MV-4-11 (cell line): ENCODE measurements around the gene POU2AF3.
"Not testable (repeated sequence)": the region's sequence is repeated elsewhere in the genome, so short reads cannot be mapped to it uniquely, and the experiment has no call there.

Source experiments
- DNase-seq: peaks from one replicate; lab custom pipeline; 2025; lab: John Stamatoyannopoulos, UW

The POU2AF3 gene

DNA sequence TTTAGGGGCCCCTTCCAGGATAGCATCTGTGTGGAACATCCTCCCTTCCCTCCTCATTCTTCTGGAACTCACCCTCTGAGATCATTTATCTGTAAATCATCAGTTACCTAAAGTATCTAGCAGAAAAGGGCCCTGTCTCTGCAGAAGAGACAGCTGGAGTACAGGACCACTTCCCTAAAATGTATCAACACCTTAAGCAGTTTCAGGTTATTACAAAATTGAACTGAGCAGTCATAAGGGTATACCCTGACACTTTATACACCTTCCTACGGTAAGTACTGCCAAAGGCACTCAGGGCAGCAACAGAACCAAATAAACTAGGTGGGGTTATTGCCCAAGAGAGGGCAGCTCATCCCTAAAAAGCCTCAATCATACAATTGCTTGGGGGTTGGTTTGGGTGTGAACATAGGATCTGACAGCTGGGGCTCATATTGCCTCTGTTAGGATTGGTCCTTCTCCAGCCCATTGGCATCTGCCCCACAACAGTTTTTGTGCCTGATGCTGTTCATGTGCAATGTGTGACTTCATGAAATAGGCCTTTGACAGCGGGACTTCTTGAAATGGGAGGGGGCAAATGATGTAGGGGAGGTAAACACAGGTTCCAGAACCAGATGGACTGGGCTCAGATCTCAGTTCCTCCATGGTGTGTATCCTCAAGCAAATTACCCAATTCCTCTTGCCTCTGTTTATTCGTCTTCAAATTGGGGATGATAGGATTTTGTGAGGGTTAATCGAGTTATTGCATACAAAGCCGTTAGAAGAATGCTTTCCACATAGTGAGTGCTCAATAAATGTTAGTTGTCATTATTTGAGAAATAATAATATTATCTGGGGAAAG lies 2.9 kb downstream of the POU2AF3 start:
- no peak for DNase-seq

DNA sequence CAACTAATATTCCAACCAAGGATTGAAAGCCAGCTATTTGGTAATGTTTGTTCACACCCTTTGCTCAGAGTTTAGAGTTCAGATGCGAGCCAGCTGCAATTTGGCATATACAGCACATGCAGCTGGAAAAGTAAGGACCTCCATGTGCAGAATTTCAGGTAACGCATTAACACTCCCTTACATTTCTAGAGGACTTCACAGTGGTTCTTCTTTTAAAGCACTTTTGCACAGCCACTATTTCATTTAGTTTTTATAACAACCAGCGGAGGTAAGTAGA lies 3.4 kb downstream of the POU2AF3 start:
- DNase-seq: no peak

DNA sequence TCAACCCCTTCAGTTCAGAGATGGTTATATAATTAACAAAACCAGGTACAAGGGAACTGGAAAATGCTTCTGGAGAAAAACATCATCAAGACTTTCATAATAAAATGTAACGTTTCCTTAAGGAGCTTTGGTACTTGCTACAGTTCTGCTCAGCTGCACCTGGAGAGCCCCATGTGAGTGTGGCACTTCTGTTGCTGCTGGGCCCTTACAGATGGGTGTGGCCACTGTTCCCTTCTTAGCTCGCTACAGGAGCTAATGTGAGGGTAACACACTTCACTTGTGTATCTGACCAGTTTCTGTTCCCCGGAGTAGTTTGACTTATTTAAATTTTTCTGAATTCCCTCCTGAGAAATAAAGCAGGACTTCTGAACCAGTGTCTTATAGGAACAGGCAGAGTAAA lies 4.0 kb downstream of the POU2AF3 start:
- no peak for DNase-seq

DNA sequence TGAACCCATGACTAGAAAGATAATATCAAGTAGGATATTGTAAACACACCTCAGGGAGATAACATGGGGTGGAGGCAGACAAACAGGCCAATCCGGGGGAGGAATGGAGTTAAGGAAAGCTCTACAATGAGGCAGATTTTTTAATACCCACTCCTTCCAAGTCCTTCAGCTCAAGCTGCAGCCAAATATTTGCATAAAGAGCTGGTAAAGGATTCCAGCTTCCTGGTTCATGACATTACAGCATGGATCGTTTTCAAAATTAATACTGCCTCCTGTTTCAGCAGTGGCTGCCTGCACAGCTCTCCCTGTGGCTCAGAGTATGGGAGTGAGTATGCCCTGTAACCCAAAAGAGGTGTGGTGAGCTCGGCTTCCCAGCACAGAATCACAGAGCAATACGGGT lies 5.1 kb downstream of the POU2AF3 start:
- DNase-seq: no peak

DNA sequence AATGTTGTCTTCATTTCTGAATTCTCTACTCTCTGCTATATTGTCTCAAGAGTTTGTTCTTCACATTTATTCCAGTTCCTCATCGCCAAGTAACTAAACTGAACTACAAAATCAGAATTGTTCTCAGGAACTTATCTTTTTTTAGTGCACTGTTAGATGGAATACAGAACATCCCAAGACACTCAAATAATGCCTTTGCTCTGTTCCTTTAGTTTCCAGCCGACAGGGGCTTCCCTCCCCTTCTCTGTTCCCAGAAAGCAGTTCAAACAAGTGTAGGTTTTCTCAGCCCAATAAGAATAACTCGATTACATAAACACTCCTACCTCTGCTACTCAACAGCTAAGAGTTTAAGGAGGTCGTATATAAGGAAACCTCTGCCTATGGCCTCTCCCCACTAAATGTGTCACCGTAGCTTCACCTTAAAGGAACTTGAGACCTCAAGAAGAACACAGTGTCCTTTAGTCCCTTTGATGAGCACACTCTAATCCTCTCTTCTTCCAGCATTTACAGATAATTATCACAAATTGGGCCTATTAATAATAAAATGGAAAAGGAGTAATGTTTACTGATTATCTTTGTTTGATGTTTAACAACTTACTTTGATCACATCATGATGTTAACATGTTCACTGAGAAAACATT lies 6.9 kb downstream of the POU2AF3 start:
- DNase-seq: no peak

DNA sequence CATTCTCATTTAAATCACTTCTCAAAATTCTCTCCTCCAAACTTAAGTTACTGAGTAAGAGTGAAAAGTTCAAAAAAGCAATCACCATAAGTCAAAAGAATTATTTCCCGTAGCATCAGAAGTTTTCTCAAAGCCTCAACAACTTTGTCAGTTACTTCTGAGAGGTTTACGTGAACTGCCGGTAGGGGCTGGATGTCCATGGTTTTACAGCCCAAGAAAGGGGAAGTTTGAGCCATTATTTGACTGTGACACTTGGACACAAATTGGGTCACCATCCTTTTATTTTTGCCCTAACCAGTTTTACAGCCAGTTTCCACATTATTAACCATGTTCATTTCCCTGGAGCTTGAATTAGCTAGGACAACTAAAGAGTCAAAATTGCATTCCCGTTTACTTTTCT lies 7.5 kb downstream of the POU2AF3 start:
- DNase-seq: peak; percentile 20

DNA sequence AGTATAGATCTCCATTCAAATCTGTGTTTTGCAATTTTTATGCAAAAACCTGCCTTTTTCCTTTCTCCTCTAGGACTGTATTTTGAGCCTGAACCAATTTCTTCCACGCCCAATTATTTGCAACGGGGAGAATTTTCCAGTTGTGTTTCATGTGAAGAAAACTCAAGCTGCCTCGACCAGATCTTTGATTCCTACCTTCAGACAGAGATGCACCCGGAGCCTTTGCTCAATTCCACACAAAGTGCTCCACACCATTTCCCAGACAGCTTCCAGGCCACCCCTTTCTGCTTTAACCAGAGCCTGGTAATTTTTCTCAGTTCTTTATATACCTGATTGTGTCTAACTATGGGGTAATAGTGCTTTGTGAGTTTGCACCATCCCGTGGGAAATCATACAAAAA lies 8.0 kb downstream of the POU2AF3 start:
- no peak for DNase-seq

DNA sequence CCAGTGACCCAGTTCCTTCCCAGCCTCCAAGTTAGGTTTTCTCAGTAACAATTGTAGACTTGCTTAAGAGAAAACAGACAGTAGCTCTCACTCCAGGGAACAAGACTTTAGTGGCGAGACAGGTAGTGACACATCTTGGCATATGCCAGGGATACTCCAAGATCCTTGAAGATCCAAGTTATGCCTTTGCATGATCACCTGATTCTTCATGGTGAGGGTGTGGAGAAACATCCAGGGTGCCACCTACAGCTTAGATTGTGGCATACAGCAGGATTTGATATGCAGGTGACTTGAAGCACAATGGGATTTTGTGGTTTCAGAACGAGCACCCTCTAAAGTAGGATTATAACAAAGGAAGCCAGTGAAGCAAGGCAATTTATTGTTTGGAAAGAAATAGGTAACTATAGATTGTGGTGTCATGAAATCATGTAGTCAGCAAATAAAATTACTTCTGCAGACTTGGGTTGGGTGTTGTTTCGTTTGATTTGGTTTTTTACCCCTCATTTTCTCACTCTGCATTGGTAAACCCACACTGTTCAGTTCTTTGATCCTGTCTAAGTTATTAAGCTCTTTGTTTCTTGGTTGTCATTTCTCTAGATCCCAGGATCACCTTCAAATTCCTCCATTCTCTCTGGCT lies 9.2 kb downstream of the POU2AF3 start:
- no peak for DNase-seq

DNA sequence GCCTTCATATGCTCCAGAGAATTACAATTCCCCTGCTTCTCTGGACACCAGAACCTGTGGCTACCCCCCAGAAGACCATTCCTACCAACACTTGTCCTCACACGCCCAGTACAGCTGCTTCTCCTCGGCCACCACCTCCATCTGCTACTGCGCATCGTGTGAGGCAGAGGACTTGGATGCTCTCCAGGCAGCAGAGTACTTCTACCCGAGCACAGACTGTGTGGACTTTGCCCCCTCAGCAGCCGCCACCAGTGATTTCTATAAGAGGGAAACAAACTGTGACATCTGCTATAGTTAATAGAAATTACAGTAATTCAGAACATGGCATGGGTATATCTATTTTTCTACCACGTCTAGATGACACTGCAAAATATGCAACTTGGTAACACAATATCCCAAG lies 9.8 kb downstream of the POU2AF3 start:
- no peak for DNase-seq

DNA sequence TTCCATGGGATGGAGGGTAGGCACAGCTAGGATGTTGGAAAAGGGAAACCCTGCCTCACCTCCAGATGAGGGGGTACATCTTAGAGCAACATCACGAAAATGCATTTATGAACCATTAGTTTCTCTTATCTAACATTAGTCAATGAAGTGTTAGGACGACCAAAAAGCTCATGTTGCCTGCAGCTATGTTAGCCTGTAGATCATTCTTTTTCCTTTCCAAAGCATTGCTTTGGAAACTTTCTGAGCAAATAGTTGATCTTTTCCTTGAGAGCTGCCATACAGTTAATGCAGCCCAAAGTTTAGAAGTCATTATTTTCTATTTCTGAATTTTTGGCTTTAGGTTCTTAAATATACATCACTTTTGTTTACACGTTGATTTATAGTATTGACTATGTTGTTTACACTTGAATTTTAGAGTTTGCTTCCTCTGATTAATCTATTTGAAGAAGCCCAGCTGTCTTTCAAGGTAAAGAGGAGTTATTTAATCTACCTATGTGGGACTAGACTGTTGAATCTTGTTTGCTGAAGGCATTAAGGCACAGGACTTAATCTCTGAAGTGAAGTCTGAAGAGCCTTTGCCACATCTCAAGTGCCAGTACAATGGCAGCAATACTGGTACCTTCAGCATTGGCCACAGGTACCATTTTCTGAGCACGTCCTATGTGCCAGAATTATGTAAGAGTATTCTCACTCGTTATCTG lies 11.0 kb downstream of the POU2AF3 start:
- no peak for DNase-seq

DNA sequence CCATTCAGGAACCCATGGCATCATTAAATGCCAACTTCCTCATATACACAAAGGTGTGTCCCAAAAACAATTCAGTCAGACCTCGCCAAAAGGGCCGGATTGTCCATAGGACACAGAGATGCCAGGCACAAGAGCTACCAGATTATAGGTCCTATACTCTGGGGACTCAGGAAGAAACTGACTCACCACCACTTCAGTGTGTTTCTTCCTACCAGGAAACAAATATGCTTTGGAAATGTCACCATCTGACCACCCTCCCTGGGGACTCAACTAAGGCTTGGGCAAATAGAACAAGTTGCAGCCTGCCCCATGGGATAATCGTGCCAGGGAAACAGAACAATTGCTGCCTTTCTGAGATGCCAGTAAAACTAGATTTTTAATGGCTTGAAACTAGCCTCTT lies 11.7 kb downstream of the POU2AF3 start:
- no peak for DNase-seq

DNA sequence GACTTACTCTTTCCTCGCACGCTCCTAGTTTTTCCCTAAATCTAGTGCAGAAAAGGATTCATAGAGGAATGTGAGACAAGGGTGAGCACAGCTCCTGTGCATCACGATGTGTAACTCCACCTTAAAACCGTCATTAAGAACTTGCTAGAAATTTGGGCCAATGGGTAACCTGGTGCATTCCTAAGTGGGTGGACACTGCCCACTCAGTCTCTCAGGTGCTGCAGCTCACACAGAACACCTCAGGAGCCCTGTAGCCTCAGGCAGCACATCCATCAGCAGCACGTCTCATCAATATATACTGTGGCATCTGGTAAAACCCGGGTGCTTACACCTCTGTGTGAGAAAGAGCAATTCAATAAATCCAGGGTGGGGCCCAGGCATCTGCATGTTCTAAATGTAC lies 12.4 kb downstream of the POU2AF3 start:
- no peak for DNase-seq

DNA sequence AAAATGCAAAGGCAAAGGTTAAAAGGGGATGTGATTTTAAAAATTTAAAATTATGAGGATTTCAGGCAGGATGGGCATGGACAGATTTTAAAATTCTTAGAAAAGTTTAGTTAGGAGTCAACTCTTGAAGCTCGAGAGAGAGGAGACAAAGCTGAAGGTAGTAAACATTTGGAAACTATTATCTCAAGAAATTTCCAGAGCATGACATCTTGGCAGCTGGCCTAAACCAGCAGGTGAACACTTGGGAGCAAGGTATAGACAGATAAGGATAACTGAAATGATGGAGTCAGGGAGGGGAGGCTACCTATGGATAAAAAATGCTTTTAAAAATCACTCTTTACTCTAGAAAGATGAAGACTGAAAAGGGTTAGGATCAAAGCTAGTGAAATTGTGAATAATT lies 13.7 kb downstream of the POU2AF3 start:
- DNase-seq: no peak

DNA sequence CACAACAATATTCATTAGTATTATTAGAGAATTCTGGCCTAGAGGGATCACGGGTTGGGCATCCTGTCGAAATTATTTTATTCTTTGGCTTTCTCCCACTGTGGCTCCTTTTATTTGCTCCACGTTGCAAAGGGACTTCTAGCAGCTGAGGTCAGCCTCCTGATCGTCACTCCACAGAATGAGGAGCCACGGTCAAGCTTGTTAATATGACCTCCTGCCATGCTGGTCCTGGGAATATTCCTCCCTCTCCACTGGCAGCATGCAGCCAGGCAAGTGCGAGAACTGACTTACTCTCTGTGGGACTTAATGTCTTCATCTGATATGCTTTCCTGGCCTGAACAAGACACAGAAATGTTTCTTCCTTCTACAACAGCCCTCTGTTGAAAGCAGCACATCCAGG lies 20.9 kb downstream of the POU2AF3 start:
- no peak for DNase-seq

DNA sequence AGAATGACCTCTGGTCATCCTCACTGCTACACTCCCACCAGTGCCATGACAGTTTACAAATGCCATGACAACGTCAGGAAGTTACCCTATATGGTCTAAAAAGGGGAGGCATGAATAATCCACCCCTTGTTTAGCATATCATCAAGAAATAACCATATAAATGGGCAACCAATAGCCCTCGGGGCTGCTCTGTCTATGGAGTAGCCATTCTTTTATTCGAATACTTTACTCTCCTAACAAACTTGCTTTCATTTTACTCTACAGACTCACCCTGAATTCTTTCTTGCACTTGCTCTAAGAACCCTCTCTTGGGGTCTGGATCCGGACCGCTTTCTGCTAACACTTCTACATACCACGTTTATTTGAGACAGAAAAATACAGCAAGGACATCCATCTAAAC lies 21.9 kb downstream of the POU2AF3 start:
- DNase-seq: not testable (repeated sequence)

DNA sequence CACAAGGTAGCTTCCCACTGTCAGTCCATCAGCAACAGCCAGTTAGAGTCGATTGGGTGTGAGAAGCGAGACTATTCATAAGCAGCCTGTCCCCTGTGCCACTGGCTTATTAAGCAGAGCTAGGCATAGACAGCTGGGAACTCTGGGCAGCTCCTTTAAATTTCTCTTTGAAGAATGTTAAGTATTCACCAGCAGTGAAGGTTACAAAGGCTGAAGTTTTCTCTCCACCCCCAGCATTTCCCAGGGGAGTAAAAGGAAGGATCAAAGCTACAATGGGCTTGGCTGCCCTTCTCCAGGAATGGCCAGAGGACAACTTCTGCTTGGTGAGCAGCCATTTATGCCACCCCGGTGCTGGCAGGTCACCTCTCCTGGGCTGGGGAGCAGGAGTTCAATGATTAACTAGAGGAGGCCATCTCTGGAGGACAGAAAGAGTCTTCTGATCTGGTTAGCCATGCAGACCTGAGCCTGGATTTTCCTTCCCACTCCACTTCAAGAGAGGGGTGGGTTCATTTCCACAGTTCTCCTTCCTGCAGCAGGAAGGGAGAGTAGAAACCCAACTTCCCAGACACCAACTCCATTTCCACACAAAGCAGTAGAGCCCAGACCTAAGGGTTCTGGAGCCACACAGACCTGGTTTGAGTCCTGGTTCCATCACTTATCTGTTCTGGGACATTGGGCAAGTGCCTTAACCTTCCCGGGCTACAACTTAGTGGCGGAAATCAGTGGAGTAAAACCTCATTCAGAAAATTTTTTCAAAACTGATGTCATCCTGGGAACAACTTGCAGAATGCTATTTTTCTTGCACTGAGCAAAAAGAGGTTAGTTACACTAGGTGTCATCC lies 22.6 kb downstream of the POU2AF3 start:
- DNase-seq: no peak

DNA sequence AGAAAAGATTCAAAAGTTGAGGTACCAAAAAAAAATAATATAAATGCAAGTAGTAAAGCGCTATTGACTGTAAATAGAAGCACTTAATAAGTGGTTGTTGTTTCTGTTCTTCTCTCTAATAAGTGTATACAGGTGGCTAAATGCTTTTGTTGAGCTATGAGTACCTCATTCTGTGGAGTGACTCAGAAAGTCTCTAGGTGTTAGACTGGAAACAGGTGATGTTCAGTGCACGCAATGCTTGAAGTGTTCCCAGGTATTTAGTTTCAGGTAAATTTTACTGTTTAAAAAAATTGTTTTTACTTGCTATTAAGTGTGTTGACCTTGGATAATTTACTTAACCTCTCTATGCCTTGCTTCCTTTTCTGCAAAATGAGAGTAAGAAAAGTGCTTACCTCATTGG lies 24.2 kb downstream of the POU2AF3 start:
- no peak for DNase-seq

DNA sequence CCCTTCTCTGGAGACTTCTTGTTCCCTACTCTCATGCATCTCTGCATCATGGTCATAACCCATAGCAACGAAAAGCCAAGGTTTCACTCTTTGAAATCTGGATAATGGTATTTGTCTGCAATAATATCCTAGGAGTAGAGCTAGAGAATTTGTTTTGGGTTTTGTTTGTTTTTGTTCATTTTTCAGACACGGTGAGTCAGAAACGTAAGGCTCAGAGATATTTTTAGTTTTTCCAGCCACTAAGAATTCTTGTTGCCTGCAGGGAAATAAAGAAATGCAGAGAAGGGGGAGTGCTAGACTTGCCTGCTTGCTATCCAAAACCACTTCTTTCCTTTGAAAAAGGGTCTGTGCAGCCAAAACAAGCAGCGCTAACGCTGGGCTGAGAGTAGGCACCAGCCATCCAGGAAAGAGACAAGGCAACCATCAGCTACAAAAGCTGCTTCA lies 26.0 kb downstream of the POU2AF3 start:
- no peak for DNase-seq

DNA sequence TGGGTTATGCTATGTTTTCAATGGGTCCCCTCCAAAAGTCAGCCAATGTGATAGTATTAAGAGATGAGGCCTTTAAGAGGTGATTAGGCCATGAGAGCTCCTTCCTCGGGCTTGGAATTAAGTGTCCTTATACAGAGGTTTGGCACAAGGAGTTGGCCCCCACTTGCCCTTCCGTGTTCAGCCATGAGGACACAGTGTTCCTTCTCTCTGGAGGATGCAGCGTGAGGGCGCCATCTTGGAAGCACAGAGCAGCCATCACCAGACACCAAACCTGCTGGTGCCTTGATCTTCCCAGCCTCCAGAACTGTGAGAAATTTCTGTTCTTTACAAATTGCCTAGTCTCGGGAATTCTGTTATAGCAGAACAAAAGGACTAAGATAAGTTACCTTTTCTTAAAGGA lies 26.9 kb downstream of the POU2AF3 start:
- DNase-seq: no peak

DNA sequence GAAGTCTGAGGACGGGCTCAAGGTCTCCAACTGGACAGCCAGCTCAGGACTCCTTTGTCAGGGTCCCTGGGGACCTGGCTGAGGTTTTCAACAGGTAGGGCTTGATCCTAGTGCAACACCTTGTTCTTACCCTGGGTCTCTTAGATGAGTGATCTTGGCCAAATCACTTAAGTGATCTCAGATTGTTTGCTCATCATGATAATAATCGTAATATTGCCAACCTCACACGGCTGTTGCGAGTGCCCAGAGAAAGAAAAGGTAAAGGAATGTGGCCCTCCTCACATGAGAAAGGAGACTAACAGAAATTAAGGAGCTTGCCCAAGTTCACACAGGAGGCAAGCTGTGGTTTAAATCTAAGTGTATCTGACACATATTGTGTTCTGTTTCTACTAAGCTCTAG lies 28.5 kb downstream of the POU2AF3 start:
- no peak for DNase-seq

DNA sequence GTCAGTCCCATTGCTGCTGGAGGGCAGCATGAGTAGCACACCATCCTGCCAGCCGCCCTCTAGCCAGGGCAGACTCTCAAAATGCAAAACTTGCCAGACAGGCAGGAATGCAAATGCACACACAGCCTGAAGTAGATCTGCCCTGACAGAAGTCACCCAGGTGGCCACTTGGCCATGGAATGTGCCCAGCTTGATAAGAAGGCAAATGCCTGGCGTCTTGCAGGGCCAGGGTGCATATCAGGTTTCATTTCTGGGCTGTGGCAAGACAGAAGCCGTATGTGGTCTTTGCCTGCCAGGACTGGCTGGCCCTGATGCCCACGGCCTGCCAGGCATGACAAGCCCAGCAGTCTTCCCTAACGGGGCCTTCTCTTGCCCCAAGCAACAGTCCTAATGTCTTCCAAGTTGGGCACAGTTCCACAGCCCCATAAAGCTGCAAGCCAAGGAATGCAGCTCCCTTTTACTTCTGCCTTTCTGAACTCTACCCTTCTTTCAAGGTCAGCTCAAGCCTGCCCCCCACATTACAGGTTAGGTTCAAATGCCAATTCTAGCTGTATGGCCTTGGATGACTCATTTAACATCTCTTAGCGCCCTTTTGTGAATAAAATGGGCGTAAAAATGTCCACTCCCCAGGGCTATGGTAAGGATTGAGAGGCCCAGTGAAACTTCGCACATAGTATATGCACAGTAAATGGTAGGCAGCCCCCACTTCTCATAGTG lies 29.7 kb downstream of the POU2AF3 start:
- no peak for DNase-seq
